ENCODE data around the gene ZNF462.

GRCh38 chr9:107039542-107039941 is 176.6 kb downstream of the ZNF462 start:
- TF ChIP-seq CTCF (conservative IDR thresholded peaks at IDR 0.05; ENCODE audit: low read depth, low read length) (no peak), POLR2A (IDR thresholded peaks at IDR 0.05; ENCODE audit: low read depth, low read length) (no peak), FOS (IDR thresholded peaks at IDR 0.05; ENCODE audit: low read depth, low read length) (no peak), CEBPB (IDR thresholded peaks at IDR 0.05; ENCODE audit: low read depth, low read length) (no peak), RAD21 (IDR thresholded peaks at IDR 0.05; ENCODE audit: low read length) (no peak), SMC3 (IDR thresholded peaks at IDR 0.05; ENCODE audit: low read depth, low read length) (no peak), RCOR1 (IDR thresholded peaks at IDR 0.05; ENCODE audit: insufficient replicate concordance, low read length) (no peak), USF2 (IDR thresholded peaks at IDR 0.05; ENCODE audit: low read depth, low read length) (no peak), MXI1 (IDR thresholded peaks at IDR 0.05; ENCODE audit: borderline replicate concordance, low read depth, low read length) (no peak), ELK1 (IDR thresholded peaks at IDR 0.05; ENCODE audit: borderline replicate concordance, low read depth, low read length) (no peak), RFX5 (IDR thresholded peaks at IDR 0.05; ENCODE audit: low read depth, low read length) (no peak), MAZ (IDR thresholded peaks at IDR 0.05; ENCODE audit: borderline replicate concordance, low read depth, low read length) (no peak), CHD1 (IDR thresholded peaks at IDR 0.05; ENCODE audit: low read depth, low read length) (no peak), MAFK (IDR thresholded peaks at IDR 0.05; ENCODE audit: low read depth, low read length) (no peak)
